ENCODE measurements around the gene RDH13.
A peak's percentile ranks its signal among the peaks of the same experiment; 100 is the strongest.
"Not testable (repeated sequence)": the region's sequence is repeated elsewhere in the genome, so short reads cannot be mapped to it uniquely, and the experiment has no call there.

RDH13 gene

GRCh38 chr19:55079400-55080038 is 16.6 kb upstream of the RDH13 start:
- no peak for FAIRE-seq
- no peak for DNase-seq (ENCODE audit: insufficient read length, low spot score)

- no peak for FAIRE-seq
Observed at GRCh38 chr19:55078996-55079395, 16.0 kb upstream of the RDH13 start.

GRCh38 chr19:55077106-55077505 is 14.2 kb upstream of the RDH13 start:
- no peak for FAIRE-seq
- no peak for DNase-seq (ENCODE audit: insufficient read length, low spot score)

More at GRCh38 chr19:55078996-55079395, 16.0 kb upstream of the RDH13 start:
- DNase-seq (ENCODE audit: insufficient read length, low spot score) = no peak

GRCh38 chr19:55076321-55076720 is 13.4 kb upstream of the RDH13 start:
- FAIRE-seq (no peak), DNase-seq (ENCODE audit: insufficient read length, low spot score) (no peak)

- no peak for FAIRE-seq
Observed at GRCh38 chr19:55075371-55075998, 12.5 kb upstream of the RDH13 start, which contains the start of gene EPS8L1. Gene EPS8L1 (plus strand): TSS chr19:55075869. CDS start chr19:55076445, 576 bp downstream.

GRCh38 chr19:55071913-55072312 is 9.0 kb upstream of the RDH13 start:
- DNase-seq (ENCODE audit: insufficient read length, low spot score) = no peak
- FAIRE-seq = no peak

More at GRCh38 chr19:55075371-55075998, 12.5 kb upstream of the RDH13 start, which contains the start of gene EPS8L1:
- no peak for DNase-seq (ENCODE audit: insufficient read length, low spot score)

- FAIRE-seq (no peak), DNase-seq (ENCODE audit: insufficient read length, low spot score) (no peak)
Observed at GRCh38 chr19:55071129-55071502, 8.2 kb upstream of the RDH13 start.

- DNase-seq (ENCODE audit: insufficient read length, low spot score) (no peak), FAIRE-seq (no peak)
Observed at GRCh38 chr19:55070466-55071128, 7.6 kb upstream of the RDH13 start.

- DNase-seq (ENCODE audit: insufficient read length, low spot score) = no peak
- FAIRE-seq = no peak
Observed at GRCh38 chr19:55069865-55070197, 6.9 kb upstream of the RDH13 start.

GRCh38 chr19:55068950-55069864 is 6.3 kb upstream of the RDH13 start:
- FAIRE-seq (peak; percentile 55), DNase-seq (ENCODE audit: insufficient read length, low spot score) (no peak)

- DNase-seq (ENCODE audit: insufficient read length, low spot score) (no peak), FAIRE-seq (no peak)
Observed at GRCh38 chr19:55067869-55068268, 4.9 kb upstream of the RDH13 start.

GRCh38 chr19:55066107-55066709 is 3.3 kb upstream of the RDH13 start:
- FAIRE-seq (no peak), DNase-seq (ENCODE audit: insufficient read length, low spot score) (no peak)

GRCh38 chr19:55065516-55065915 is 2.6 kb upstream of the RDH13 start:
- not testable (repeated sequence) for FAIRE-seq

GRCh38 chr19:55063492-55063843 is 520 bp upstream of the RDH13 start:
- FAIRE-seq = no peak

More at GRCh38 chr19:55065516-55065915, 2.6 kb upstream of the RDH13 start:
- DNase-seq (ENCODE audit: insufficient read length, low spot score) = not testable (repeated sequence)

GRCh38 chr19:55060287-55060686 is 2.7 kb downstream of the RDH13 start:
- not testable (repeated sequence) for DNase-seq (ENCODE audit: insufficient read length, low spot score); FAIRE-seq

More at GRCh38 chr19:55063492-55063843, 520 bp upstream of the RDH13 start:
- no peak for DNase-seq (ENCODE audit: insufficient read length, low spot score)

GRCh38 chr19:55058781-55059610 is 4.0 kb downstream of the RDH13 start:
- FAIRE-seq = no peak
- no peak for DNase-seq (ENCODE audit: insufficient read length, low spot score)

- no peak for FAIRE-seq
Observed at GRCh38 chr19:55056827-55057226, 6.1 kb downstream of the RDH13 start.

GRCh38 chr19:55053735-55054134 is 9.2 kb downstream of the RDH13 start:
- FAIRE-seq (no peak), DNase-seq (ENCODE audit: insufficient read length, low spot score) (no peak)

More at GRCh38 chr19:55056827-55057226, 6.1 kb downstream of the RDH13 start:
- no peak for DNase-seq (ENCODE audit: insufficient read length, low spot score)

- FAIRE-seq = no peak
- DNase-seq (ENCODE audit: insufficient read length, low spot score) = no peak
Observed at GRCh38 chr19:55050749-55051532, 12.0 kb downstream of the RDH13 start.

Data from GM19239 (cell line).